GM21390 (cell line): ENCODE data around the gene DPM2.
A peak's percentile ranks its signal among the peaks of the same experiment; 100 is the strongest.

Source experiments
- ATAC-seq: cut with Tn5 transposase; IDR thresholded peaks from one replicate; pipeline ENCODE4 v1.9.1; 2021; ENCODE audit not compliant: unreplicated experiment

DPM2 gene

DNA sequence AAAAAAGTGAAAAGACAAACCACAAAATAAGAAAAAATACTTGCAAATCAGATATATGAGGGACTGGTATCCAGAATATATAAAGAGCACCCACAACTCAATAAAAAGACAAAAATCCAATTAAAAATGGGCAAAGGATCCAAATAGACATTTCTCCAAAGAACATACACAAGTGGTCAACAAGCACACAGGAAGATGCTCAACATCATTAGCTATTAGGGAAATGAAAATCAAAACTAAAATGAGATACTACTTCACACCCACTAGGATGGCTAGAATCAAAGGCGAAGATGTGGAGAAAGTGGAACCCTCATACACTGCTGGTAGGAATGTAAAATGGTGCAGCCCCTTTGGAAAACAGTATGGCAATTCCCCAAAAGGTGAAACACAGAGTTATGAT is 21.1 kb upstream of the DPM2 start:
- no peak for ATAC-seq

DNA sequence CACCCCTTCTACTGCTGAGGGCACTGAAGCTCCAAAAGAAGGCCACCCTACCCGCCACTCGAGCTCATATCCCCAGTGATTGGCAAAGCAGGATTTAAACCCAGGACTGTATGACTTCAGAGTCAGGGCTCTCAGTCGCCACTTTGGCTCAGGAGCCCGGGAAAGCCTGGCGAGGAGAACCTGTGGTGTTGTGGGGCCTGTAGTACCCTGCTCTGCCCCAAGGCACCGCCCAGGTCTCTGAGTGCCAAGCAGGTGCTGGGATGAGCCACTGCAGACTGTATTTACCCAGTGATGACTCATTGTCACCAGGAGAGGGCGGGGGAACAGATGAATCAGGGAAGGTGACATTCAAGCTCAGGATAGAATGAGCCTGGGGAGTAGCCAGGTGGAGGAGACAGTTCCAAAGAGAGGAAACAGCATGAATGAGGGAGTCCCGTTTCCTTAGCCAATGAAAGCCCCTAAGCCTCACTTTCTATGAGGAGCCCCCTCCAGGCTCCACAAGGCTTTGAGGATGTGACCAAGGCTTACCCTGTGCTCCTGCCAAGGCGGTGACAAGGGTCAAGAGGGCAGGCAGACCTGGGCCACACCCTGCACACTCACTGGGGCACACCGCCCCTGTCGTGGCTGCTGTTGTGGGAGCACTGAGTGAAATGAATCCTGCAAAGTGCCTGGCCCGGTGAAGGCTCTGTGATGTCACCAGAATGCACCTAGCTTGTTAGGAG is 17.8 kb upstream of the DPM2 start:
- ATAC-seq, result no peak

DNA sequence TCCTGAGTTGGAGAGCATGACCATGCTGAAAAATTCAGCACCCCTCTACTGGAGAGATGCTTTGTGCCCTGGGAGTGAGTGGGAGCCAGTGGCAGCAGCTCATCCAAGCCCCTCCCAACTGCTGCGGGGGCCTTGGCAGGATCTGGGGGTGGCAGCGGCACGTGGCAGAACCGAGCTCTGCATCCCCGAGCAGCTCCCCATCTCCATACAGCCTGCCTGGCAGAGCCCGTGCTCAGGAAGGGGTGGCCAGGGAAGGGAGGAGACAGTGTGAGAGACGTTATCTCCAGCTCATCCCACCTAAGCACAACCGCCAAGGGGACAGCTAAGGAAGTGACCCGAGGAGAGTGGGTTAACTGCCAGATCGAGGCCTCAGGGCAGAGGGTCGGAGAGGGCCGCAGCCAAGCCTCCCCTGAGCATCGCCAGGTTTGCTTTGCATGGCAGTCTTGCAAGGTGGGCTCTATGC is 17.2 kb upstream of the DPM2 start:
- ATAC-seq, result no peak

DNA sequence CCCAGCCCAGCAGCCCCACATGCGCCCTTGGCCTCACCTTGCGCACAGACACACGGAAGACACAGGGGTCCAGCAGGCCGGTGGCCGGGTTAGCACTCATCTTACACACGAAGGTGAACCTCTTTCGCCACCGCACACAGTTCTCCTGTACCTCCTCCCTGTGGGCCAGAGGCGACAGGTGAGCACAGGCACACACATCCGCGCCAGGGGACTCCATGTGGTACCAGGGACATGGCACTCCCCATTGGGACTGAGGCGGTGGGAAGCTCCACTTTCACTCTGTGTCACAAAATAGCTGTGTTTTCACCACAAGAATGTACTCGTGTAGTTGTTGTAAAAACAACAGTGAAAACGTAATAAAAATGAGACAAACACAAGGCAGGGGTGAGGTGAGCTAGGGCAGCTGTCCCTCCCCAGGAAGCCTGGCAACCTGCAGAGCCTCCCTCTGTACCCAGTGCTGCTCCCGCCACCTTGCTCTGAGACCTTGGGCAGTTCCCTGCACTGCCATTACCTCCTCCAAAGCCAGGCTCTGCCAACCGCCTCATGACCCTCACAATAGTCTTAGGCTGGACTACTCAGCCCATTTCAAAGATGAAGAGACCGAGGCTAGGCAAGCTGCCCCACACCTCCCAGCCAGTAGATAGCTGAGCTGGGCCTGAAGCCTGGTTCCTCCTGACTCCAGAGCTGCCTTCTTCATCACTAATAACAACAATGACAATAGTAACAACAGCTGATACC is 16.3 kb upstream of the DPM2 start:
- no peak for ATAC-seq

DNA sequence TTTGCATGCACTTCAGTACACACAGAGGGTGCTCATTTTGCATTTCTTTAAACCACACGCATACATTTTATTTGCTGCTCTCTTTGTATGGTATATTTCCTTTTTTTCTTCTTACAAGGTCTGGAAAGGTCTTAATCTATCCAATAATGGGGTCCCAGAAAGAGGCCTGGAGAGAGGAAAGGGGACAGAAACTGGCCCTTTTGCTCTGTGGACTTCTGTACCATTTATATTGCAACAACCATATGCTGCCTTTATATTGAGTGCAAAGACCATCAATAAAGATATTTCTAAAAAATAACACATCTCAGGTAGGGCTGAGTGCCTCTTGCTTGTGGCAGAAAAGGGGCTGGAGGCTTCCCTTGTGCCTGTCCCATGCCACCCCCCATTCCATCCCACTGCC is 15.5 kb upstream of the DPM2 start:
- ATAC-seq, result no peak

DNA sequence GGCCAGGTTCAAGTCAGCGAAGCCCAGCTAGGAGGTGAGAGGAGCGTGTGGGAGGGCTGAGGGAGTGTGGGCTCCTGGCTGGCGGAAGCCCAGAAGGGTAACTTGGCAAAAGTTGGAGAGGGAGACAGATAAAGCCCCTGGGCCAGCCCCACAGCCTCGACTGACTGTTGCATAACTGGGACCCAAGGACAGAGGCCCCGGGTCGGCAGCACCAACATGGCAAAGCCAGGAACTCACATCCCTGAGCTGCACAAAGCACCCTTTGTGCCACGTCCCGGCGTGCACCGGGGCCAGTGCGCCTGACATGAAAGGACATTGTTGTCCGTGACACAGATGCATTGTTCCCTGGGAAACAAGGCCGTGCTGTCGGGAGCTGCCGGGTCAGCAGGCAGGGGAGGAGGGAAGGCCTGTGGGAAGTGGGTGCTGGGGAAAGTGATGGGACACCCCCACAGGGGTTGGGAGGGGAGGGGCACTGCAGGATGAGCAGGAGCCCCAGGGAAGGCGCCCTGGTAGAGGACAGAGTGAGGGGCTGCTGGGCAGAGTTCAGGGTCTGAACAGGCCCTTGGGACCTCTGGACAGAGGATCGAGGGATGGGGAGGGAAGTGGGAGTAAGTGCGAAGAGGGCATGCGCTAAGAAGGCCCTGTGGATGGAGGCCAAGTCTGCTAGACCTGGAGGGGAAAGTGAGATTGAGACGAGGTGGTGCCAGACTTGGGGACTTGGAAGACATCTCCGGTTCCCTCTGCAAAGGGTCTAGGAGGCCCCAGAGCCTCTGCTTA is 13.0 kb upstream of the DPM2 start:
- ATAC-seq, result no peak

DNA sequence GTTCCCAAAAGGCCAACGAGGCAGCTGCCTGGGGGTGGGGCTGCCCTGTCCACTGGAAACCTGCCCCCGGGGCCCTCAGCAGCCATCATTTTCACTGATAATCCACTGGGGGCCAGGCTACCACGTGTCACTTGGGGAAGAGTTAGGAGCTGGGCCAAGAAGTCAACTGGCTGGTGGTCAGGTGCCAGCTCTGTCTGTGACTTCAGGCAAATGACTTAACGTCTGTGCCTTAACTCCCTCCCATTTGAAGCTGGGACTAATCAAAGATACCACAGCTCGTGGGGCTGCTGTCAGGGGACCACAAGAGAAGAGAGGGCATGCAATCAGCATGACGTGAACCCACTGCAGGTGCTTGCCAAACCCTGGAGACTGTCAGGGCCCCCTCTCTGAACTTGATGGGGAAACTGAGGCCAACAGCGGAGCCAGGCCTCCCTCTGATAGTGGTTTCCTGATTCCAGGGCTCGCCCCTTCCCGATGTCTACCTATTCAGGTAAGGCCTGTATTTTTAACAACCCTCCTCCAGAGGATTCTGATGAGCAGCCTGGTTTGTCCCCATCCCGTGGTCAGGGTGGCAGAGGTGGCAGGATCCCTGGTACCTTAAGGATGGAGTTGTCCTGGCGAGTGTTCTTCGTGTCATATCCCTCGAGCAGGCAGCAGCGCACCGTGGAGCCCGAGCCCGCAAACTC is 12.3 kb upstream of the DPM2 start:
- ATAC-seq, result no peak

DNA sequence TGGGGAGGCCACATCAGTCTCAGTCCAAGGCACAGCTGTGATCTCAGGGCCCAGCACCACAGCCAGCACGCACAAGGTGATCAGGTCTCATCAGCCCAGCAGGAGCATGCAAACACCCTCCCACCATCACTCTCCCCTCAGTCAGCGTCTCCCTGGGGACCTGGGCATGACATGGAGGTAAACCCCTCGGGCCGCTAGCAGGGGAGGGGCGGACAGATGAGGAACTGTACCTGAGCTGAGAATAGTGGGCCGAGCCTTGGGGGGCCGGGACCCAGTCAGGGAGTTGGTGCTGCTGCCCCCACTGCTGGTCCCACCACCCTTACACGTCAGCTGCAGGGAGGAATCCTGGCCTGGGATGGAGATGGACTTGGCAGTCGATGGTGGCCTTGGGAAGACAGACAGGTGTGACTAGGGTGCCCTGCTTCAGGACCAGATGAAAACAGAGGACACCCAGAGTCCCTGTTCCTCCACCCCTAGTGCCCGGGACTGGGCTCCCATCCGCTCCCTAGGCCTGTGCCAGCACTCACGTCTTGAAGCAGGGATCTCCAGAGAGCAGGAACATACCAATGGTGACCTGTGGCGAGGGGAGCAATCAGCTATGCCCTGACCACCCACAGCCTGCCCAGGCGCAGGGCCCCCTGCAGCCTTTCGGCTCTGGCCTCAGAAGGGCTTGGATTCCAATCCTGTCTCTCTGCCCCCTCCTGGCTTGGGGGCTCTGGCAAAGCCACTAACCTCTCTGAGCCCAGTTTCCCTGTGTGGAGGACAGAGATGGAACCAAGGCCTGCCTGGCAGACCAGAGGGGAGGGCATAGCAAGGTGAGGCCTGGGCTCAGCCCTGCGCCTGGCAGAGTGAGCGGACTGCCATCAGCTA is 10.4 kb upstream of the DPM2 start:
- no peak for ATAC-seq

DNA sequence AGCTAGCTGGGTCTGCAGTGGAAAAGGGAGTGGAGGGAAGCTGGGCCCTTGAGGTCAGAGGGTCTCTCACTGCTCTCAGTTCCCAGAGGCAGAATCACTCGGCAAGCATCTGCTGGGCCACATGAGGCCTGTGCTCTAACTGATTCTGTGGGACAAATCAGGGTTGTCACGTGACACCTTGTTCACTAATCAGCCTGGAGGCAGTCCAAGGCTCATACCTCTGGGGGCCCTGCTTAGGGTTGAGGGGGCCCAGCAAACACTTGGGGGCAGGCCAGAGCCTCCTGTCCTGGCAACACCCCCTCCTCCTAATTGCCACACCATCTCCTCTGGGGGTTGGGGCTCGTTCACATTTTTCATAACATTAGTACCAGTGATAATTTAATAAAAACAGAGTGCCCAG is 9.1 kb upstream of the DPM2 start:
- no peak for ATAC-seq

DNA sequence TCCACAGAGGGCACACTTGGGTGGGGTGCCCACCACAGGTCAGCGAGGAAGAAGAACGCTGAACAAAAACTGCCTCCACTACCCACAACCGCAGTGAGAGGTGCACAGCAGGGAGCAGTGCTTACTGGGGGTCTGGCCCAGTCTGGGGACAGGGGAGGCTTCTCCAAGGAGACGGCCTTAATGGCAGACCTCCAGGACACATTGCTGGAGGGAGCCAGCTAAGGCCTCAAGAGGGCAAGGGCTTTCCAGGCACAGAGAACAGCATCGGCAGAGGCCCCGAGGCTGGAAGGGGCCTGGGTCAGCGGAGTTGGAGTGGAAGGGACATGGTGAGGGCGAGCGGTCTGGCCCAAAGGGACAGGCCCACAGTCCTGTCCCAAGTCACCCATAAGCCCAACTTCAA is 8.3 kb upstream of the DPM2 start:
- no peak for ATAC-seq

DNA sequence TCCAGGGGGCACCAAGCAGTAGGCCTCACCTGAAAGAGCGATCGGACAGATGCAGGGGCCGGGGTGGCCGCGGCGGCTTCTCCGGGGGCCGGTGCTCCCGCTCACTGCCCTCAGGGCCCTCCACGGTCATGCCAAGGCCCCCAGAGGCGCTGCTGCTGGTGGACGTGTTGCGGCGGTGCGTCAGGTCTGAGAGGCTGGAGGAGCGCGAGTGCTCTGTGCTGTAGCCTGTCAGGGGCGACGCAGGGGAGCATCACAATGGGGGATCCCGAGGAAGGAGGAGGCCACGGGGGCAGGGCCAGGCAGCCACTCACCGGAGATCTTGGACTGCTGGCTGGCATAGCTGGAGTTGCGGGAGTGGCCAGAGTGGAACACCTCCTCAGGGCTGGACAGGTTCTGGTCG is 7.7 kb upstream of the DPM2 start:
- ATAC-seq, result no peak

DNA sequence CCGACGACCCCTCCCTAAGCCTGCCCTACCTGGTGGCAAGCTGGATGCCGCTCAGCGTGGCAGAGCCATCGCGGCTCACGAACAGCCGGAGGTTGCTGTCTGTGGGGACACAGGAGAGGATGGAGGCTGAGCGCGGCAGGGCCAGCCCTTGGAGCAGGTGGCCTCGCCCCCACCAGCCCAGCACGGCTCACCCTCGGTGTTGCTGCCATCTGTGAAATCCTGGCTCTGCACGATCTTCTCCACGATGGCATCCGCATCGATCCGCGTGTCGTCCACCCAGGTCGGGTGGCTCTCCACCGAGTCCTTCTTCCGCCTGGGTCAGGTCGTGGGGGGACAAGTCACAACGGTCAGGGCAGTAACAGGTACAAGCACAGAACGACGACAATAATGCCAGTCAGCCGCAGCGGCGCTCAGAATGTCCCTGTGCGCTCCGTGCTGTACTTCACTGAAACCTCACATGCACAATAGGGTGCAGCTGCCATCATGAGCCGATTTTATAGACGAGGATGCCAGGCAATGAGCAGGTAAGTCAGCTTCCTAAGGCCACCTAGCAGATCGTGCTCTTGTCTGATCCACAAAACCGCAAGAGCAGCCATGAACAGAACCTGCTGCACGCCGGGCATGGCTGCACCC is 7.0 kb upstream of the DPM2 start:
- no peak for ATAC-seq

DNA sequence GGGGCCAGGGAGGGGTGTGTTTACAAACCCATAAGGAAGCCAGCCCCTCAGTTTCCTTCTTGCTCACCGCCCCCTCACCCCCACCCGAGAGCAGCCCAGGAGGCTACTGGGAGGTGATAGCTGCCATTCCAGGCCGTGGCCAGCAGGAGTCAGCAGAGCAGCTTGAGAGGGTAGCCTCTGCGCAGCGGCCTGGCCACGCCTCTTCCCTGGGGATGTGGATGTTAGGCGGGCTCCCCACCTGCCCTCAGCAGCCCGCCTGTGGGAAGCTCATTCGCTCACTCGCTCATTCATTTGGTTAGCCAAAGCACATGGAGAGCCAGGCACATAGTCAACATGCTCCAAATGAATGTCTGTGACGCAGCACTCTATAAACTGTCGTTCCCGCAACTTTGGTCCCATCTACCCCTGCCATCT is 6.1 kb upstream of the DPM2 start:
- ATAC-seq, result peak; percentile 68

DNA sequence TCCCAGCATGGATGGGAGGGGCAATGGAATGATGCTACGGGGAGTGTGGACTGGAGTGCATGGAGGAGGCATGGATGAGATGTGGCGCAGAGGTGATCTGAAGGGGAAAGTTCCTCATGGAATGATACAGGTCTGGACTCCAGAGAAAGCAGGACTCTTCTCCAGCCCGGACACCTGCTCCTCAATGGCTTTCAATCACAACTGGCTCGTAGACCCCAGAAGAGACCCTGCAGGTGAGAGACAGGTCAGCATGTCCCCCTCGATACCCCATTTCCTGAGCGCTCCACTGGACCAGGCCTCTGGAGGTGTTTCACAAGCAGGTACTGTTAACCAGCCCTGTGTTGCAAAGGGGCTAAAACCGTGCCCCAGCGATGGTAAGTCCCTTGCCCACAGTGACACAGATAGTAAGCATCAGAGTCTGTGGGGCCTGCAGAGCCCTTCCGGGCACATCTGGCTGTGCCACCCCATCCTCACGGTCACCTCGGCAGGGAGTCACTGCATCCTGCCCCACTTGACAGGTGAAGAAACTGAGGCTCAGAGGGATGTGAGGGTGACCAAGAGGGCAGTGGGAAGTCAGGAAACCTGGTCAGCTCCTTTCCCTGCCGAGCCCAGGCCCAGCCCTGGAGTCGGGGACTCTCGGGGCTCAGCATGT is 5.5 kb upstream of the DPM2 start:
- ATAC-seq, result no peak

DNA sequence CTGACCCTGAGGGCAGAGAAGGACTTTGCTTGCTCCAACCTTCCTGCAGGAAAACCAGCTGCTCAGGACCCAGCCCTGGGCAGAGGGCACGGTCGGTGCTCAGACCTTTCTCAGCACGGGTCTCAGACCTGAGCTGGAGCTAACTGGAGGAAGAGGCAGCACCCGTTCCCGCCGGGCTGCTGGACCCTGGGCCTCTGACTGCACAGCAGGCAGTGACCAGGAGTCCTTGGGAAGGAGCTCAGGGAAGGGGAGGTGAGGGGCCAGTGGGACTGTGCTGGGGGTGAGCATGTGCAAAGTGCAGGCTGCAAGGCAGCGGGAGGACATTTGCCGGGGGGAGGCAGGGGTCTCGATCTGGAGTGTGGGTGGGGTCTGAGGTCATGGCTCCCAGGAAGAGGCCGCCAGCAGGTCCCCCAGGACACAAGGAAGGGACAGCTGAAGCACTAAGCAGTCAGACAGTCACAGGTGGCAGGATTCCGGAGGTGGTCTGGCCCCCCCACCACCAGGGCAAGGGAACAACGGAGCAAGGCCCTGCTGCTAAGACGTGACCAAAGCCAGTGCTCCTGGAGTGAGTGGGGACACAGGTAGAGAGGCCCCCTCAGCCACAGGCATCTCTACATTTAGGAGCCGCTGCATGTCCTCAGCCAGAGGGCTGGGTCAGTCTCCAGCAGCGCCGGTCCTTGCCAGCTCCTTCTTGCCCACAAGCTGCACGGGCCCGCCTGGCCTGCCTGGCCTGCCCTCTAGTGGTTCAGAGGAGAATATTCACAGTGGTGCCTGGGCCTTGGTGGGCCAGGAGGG is 4.8 kb upstream of the DPM2 start:
- ATAC-seq, result no peak

DNA sequence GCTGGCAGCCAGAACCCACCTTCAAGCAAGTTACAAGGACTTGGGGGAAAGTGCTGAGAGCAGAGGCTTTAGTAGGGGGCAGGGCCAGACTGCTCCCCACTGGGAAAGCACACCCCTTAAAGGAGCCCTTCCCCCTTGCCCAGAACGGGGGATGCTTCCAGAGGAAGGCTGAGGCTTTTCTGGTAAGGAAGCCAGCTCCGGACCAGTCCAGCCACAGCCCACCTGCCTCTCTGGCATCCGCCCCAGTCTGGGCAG is 4.2 kb upstream of the DPM2 start:
- ATAC-seq, result no peak

DNA sequence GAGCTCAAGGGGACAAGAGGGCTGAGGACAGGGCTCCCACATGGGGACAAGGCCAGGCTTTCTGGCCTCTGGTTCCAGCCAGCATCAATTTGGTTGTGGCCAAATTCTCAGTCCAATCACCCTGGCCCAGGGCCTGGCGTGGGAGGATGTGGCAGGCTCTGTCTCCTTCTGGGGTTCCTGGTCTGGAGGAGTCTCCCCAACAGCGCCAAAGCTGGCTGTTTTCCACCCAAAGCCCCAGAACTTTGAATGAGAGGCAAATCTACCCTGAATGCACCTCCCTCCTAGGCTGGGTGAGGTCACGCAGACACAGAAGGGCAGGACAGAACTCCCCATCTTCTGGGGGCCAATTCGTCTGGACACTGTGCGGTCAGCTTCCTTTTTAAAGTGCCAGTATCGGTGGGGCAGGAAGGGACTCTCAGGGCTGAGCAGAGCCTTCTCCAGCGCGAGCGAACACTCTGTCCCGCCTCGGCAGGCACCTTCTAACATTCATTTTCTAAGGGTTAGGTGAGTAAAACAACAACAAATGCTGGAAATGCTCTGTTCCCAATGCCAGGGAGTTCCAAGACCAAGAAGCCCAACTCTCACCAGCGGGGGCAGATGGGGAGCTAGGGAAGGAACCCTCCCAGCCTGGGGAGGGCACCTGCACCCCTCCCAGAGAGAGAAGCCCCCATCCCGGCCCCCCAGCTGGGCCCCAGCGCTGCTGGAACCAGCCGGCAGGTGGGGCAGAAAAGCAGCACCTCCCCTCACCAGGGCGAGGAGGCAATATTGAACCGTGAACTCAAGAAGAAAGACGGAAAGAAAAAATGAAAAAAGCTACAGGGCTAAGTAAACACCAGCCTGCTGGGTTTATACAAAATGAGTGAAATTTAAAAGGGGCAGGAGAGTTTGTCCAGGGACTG is 3.7 kb upstream of the DPM2 start:
- no peak for ATAC-seq

DNA sequence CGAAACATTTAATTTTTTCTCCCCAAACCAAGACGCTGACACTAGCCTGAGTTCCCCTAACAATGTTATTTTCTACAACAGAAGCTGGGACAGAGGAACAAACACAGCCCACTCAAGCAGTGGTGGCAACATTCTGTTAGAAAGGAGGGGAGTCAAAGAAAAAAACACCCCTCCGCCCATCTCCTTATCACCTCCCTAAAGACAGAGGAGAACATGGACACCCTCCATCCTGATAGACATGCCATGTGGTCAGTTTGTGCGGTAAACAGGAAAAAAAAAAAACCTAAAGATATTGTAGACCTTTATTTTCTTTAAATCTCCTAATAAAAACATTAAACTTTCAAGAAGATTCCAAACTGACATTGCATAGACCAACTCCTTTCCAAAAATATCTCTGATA is 2.9 kb upstream of the DPM2 start:
- ATAC-seq, result no peak
